Ovary (tissue), 3 donors: ENCODE measurements around the gene PHACTR3.

Experiments
- CTCF ChIP-seq, 3 donors: fragments of 450-650 bp in 2 of 3; fragments of 200-600 bp in 1 of 3; IDR thresholded peaks; one replicate each; pipeline versions ENCODE4 v1.5.1 to v1.8.0; 2016 to 2022; ENCODE audit warnings: antibody characterized with exemption in 3 of 3, mild to moderate bottlenecking in 1 of 3
- POLR2A ChIP-seq: fragments of 450-650 bp; IDR thresholded peaks from one replicate; pipeline ENCODE4 v1.6.1; 2017; ENCODE audit warnings: antibody characterized with exemption, mild to moderate bottlenecking, moderate library complexity
- donor health status: DM: no; HTN: no; CAD: no.

- TF ChIP-seq CTCF (IDR thresholded peaks at IDR 0.05) (no peak), POLR2A (no peak)
Measured at GRCh38 chr20:59629141-59630045, 25.1 kb downstream of the PHACTR3 start.
